ENCODE results near the gene COX10. TPM values are rescaled to one million over a fixed set of nuclear protein-coding genes. Genes with fewer than 3 reads are reported as not detected.

COX10 gene
- total and polyA plus RNA-seq, 10 donors, result 3.0 to 28.8 (median 14.9) TPM

- no peak for TF ChIP-seq POLR2A (IDR thresholded peaks at IDR 0.05)
- TF ChIP-seq CTCF (IDR thresholded peaks at IDR 0.05 in 8 of 11, conservative IDR thresholded peaks at IDR 0.05 in 3 of 11), result no peak
- no peak for TF ChIP-seq POLR2AphosphoS5 (IDR thresholded peaks at IDR 0.05)
- intact Hi-C loops (cut with DNase I; ENCODE audit: low total_unique reads), result no loop called here
- Histone ChIP-seq H3K27ac (peak overlapping the region in 7 of 8 donors; percentile 27 to 79 (median 66)), H3K36me3 (peaks cover 0 to 59% (median 13%) of the 10 kb centered on the region in 6 donors), H3K27me3 (replicated peaks in 1 of 7) (no peaks in the 10 kb centered on the region), H3K9me3 (no peaks in the 10 kb centered on the region), H3K4me3 (no peak overlapping the region), H3K4me1 (peaks cover 3 to 86% (median 34%) of the 10 kb centered on the region in 6 donors)
- DNase-seq, result no peak
- 83 to 91% (median 90%) methylated on average over 10 of the region's 10 CpGs for WGBS, 5 donors
Observed at GRCh38 chr17:14202388-14203166, 133.3 kb downstream of the COX10 start.

GRCh38 chr17:14203388-14203787 lies 134.1 kb downstream of the COX10 start:
- Histone ChIP-seq H3K27me3 (replicated peaks in 1 of 7) (no peaks in the 10 kb centered on the region), H3K36me3 (peaks cover 0 to 59% (median 17%) of the 10 kb centered on the region in 6 donors), H3K4me3 (no peak overlapping the region), H3K4me1 (peaks cover 3 to 80% (median 30%) of the 10 kb centered on the region in 6 donors), H3K27ac (peak overlapping the region in 4 of 8 donors; percentile 19 to 79 (median 48)), H3K9me3 (no peaks in the 10 kb centered on the region)
- WGBS, 5 donors, result 82 to 91% (median 87%) methylated on average over 3 of the region's 3 CpGs
- TF ChIP-seq CTCF (IDR thresholded peaks at IDR 0.05 in 8 of 11, conservative IDR thresholded peaks at IDR 0.05 in 3 of 11), result peak in 5 of 11 experiments; percentile 16 to 44 (median 30)
- TF ChIP-seq POLR2AphosphoS5 (IDR thresholded peaks at IDR 0.05), result no peak
- intact Hi-C loops (cut with DNase I; ENCODE audit: low total_unique reads), result no loop called here
- DNase-seq, result no peak

- H3K27me3 ChIP-seq (replicated peaks in 1 of 7), result no peaks in the 10 kb centered on the region
- WGBS, 5 donors, result 62 to 84% (median 68%) methylated on average over 5 of the region's 5 CpGs
Observed at GRCh38 chr17:14204084-14204483, 134.8 kb downstream of the COX10 start.

More at GRCh38 chr17:14204084-14204483, 134.8 kb downstream of the COX10 start:
- peak overlapping the region in 3 of 8 donors; percentile 19 to 79 (median 28) for H3K27ac ChIP-seq
- no peak for DNase-seq
- H3K36me3 ChIP-seq, result peaks cover 0 to 63% (median 19%) of the 10 kb centered on the region in 6 donors
- intact Hi-C loops (cut with DNase I; ENCODE audit: low total_unique reads), result no loop called here
- TF ChIP-seq CTCF (IDR thresholded peaks at IDR 0.05 in 8 of 11, conservative IDR thresholded peaks at IDR 0.05 in 3 of 11), result no peak
- no peak for TF ChIP-seq POLR2AphosphoS5 (IDR thresholded peaks at IDR 0.05)
- TF ChIP-seq POLR2A (IDR thresholded peaks at IDR 0.05), result no peak
- peaks cover 3 to 73% (median 29%) of the 10 kb centered on the region in 6 donors for H3K4me1 ChIP-seq
- H3K9me3 ChIP-seq, result no peaks in the 10 kb centered on the region
- no peak overlapping the region for H3K4me3 ChIP-seq

Measured in spleen (tissue), 11 donors.